Smooth muscle cell (in vitro differentiated cells): ENCODE results near the gene MUC21. TPM values are rescaled to one million over a fixed set of nuclear protein-coding genes. Genes with fewer than 3 reads are reported as not detected.
"Not testable (repeated sequence)": the region's sequence is repeated elsewhere in the genome, so short reads cannot be mapped to it uniquely, and the experiment has no call there.

Experiments used
- DNase-seq: peaks from one replicate; lab custom pipeline; 2025; ENCODE audit not compliant: unreplicated experiment; lab: John Stamatoyannopoulos, UW
- H2AFZ ChIP-seq: fragments of 200-600 bp; sonication (generic); 2 replicates; pipeline ENCODE4 v1.6.0; 2016; ENCODE audit warnings: antibody characterized with exemption, low read depth, mild to moderate bottlenecking
- H3F3A ChIP-seq: fragments of 200-600 bp; sonication (generic); 2 replicates; pipeline ENCODE4 v1.6.0; 2017; ENCODE audit warnings: antibody characterized with exemption, low read depth
- H3K27ac ChIP-seq: fragments of 200-600 bp; sonication (generic); 2 replicates; pipeline ENCODE4 v1.5.1; 2016; ENCODE audit warnings: low read depth, mild to moderate bottlenecking
- H3K27me3 ChIP-seq: fragments of 200-600 bp; sonication (generic); 2 replicates; pipeline ENCODE4 v1.6.1; 2016; ENCODE audit warnings: low read depth, mild to moderate bottlenecking
- H3K36me3 ChIP-seq: fragments of 200-600 bp; sonication (generic); 2 replicates; pipeline ENCODE4 v1.5.1; 2016; ENCODE audit warnings: low read depth
- H3K4me1 ChIP-seq: fragments of 200-600 bp; sonication (generic); 2 replicates; pipeline ENCODE4 v1.5.1; 2016; ENCODE audit warnings: low read depth
- H3K4me2 ChIP-seq: fragments of 200-600 bp; sonication (generic); 2 replicates; pipeline ENCODE4 v1.6.0; 2016; ENCODE audit warnings: mild to moderate bottlenecking
- H3K4me3 ChIP-seq: fragments of 200-600 bp; sonication (generic); 2 replicates; pipeline ENCODE4 v1.5.1; 2016; ENCODE audit warnings: mild to moderate bottlenecking
- H3K79me2 ChIP-seq: fragments of 200-600 bp; sonication (generic); 2 replicates; pipeline ENCODE4 v1.6.0; 2016; ENCODE audit warnings: low read depth, mild to moderate bottlenecking
- H3K9ac ChIP-seq: fragments of 200-600 bp; sonication (generic); 2 replicates; pipeline ENCODE4 v1.6.0; 2016; ENCODE audit warnings: low read depth
- H3K9me3 ChIP-seq: fragments of 200-600 bp; sonication (generic); replicated peaks from 2 replicates; pipeline ENCODE4 v1.5.1; 2016; ENCODE audit warnings: low read depth
- H4K20me1 ChIP-seq: fragments of 200-600 bp; sonication (generic); 2 replicates; pipeline ENCODE4 v1.6.0; 2016; ENCODE audit warnings: low read depth
- WGBS: methylation state at CpG from one replicate; pipeline ENCODE4 v1.1.7; 2016; ENCODE audit warnings: low lambda C conversion rate; 5-methylcytosine and 5-hydroxymethylcytosine counted together
- polyA plus RNA-seq: library from polyadenylated mRNA; unstranded; fragments of >200 nt; fragmentation: Nextera tagmentation; extraction: Ambion mirVana; gene quantifications from 2 replicates; pipeline ENCODE4 v1.2.1, GENCODE V29; 2016
- total RNA-seq: library from RNA; depleted of rRNA; stranded (reverse); fragments of >200 nt; gene quantifications from 2 replicates; pipeline ENCODE4 v1.2.3, GENCODE V29; 2014
- TF ChIP-seq, protein P1 (sequence below): fragments of 200-600 bp; sonication (generic); IDR thresholded peaks from 2 replicates; pipeline ENCODE4 v1.5.1; 2017; ENCODE audit warnings: borderline replicate concordance, mild to moderate bottlenecking, antibody characterized with exemption; ENCODE audit not compliant: insufficient read depth, poor library complexity, severe bottlenecking

MUC21 gene
- total and polyA plus RNA-seq, 2 experiments from 2014 or later = not detected

DNA sequence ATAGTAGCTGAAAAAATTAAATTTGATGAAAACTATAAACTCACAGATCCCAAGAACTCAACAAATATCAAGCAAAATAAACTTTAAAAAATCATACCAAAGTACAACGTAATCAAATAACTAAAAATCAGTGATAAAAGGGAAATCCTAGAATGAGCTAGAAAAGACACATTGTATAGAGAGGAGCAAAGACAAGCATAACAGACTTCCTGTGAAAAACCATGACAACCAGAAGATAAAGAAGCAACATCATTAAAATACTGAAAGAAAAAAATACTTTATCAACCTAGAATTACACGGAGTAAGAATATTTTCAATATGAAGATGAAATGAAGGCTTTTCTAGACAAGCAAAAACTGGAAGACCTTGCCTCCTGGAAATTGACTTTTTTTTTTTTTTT, 36.5 kb downstream of the MUC21 start:
- TF ChIP-seq, protein P1, sequence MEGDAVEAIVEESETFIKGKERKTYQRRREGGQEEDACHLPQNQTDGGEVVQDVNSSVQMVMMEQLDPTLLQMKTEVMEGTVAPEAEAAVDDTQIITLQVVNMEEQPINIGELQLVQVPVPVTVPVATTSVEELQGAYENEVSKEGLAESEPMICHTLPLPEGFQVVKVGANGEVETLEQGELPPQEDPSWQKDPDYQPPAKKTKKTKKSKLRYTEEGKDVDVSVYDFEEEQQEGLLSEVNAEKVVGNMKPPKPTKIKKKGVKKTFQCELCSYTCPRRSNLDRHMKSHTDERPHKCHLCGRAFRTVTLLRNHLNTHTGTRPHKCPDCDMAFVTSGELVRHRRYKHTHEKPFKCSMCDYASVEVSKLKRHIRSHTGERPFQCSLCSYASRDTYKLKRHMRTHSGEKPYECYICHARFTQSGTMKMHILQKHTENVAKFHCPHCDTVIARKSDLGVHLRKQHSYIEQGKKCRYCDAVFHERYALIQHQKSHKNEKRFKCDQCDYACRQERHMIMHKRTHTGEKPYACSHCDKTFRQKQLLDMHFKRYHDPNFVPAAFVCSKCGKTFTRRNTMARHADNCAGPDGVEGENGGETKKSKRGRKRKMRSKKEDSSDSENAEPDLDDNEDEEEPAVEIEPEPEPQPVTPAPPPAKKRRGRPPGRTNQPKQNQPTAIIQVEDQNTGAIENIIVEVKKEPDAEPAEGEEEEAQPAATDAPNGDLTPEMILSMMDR = no peak
- no peak overlapping the region for H3K4me3 ChIP-seq

DNA sequence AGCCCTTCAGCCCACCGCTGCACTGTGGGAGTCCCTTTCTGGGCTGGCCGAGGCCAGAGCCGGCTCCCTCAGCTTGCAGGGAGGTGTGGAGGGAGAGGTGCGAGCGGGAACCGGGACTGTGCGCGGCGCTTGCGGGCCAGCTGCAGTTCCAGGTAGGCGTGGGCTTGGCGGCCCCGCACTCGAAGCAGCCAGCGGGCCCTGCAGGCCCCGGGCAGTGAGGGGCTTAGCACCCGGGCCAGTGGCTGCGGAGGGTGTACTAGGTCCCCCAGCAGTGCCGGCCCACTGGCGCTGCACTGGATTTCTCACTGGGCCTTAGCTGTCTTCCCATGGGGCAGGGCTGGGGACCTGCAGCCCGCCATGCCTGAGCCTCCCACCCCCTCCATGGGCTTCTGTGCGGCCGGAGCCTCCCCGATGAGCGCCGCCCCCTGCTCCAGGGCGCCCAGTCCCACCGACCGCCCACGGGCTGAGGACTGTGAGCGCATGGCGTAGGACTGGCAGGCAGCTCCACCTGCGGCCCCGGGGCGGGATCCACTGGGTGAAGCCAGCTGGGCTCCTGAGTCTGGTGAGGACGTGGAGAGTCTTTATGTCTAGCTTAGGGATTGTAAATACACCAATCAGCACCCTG, 37.2 kb downstream of the MUC21 start:
- H3F3A ChIP-seq, H3K27me3 ChIP-seq, H3K36me3 ChIP-seq, DNase-seq, H3K79me2 ChIP-seq, H4K20me1 ChIP-seq, H3K9ac ChIP-seq, H3K27ac ChIP-seq, H2AFZ ChIP-seq, H3K4me1 ChIP-seq, H3K9me3 ChIP-seq, H3K4me3 ChIP-seq, H3K4me2 ChIP-seq: not testable (repeated sequence)
- 58% methylated on average over 33 of the region's 36 CpGs for WGBS

More for the DNA sequence above, 36.5 kb downstream of the MUC21 start:
- no peak overlapping the region for H3K4me2 ChIP-seq
- no peak overlapping the region for H3K27ac ChIP-seq
- no peaks in the 10 kb centered on the region for H4K20me1 ChIP-seq
- no peak overlapping the region for H2AFZ ChIP-seq
- no peaks in the 10 kb centered on the region for H3K36me3 ChIP-seq
- no peak overlapping the region for H3K9ac ChIP-seq
- H3K27me3 ChIP-seq = no peaks in the 10 kb centered on the region
- no peak for DNase-seq
- H3F3A ChIP-seq = no peaks in the 10 kb centered on the region
- H3K9me3 ChIP-seq = no peaks in the 10 kb centered on the region
- H3K4me1 ChIP-seq = no peaks in the 10 kb centered on the region
- H3K79me2 ChIP-seq = no peaks in the 10 kb centered on the region
- WGBS = 69% methylated on average over 2 of the region's 2 CpGs

DNA sequence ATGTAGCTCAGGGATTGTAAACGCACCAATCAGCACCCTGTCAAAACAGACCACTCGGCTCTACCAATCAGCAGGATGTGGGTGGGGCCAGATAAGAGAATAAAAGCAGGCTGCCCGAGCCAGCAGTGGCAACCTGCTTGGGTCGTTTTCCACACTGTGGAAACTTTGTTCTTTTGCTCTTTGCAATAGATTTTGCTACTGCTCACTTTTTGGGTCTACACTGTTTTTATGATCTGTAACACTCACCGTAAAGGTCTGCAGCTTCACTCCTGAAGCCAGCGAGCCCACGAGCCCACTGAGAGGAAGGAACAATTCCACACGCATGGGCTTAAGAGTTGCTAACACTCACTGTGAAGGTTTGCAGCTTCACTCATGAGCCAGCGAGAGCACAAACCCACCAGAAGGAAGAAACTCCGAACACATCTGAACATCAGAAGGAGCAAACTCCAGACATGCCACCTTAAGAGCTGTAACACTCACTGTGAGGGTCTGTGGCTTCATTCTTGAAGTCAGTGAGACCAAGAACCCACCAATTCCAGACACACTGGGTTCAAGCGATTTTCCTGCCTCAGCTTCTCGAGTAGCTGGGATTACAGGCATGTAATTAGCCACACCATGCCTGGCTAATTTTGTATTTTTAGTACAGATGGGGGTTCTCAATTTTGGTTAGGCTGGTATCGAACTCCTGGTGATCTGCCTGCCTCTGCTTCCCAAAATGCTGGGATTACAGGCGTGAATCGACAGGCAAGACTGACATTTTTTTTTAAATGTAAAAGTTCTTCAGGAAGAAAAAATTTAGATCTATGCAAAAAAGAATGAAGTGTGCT, 38.4 kb downstream of the MUC21 start:
- H3K27me3 ChIP-seq, H2AFZ ChIP-seq, H3K9ac ChIP-seq, H4K20me1 ChIP-seq, DNase-seq, H3F3A ChIP-seq, H3K79me2 ChIP-seq, H3K36me3 ChIP-seq, H3K27ac ChIP-seq, H3K9me3 ChIP-seq, H3K4me2 ChIP-seq, H3K4me1 ChIP-seq, H3K4me3 ChIP-seq: not testable (repeated sequence)
- 84% methylated on average over 15 of the region's 15 CpGs for WGBS

DNA sequence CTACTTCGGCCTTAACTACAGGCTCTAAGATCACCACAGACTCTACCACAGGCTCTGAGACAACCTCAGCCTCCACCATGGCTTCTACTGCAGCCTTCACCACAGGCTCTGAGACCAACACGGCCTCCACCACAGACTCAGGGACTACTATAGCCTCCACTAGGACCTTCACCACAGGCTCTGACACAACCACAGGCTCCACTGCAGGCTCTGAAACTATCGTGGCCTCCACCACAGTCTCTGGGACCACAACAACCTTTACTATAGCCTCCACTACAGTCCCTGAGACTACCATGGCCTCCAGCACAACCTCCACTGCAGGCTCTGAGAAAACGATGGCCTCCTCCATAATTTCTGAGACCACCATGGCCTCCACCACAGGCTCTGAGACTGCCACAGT, 42.1 kb downstream of the MUC21 start:
- TF ChIP-seq, protein P1 = no peak
- Histone ChIP-seq H3K4me2 (no peak overlapping the region), H3K9ac (no peak overlapping the region), H3F3A (no peaks in the 10 kb centered on the region), H3K4me3 (no peak overlapping the region), H3K79me2 (no peaks in the 10 kb centered on the region), H2AFZ (no peak overlapping the region), H3K4me1 (no peaks in the 10 kb centered on the region), H3K9me3 (no peaks in the 10 kb centered on the region), H3K27ac (no peak overlapping the region), H4K20me1 (no peaks in the 10 kb centered on the region), H3K27me3 (no peaks in the 10 kb centered on the region), H3K36me3 (no peaks in the 10 kb centered on the region)
- 88% methylated on average over 4 of the region's 4 CpGs for WGBS
- no peak for DNase-seq
